Activated CD4-positive, alpha-beta T cell treated with anti-CD3 and anti-CD28 coated beads, Interleukin-2, Interleukin-6, amounts not matched to agents 100 ng/mL and 50 ng/mL, durations not matched to agents 16 hours and 8 hours (primary cell): ENCODE data around the gene TSPYL4.
A peak's percentile ranks its signal among the peaks of the same experiment; 100 is the strongest.

ENCODE experiments used
- DNase-seq: peaks from one replicate; pipeline ENCODE4 v3.0.0-alpha.2; 2020

The TSPYL4 gene

GRCh38 chr6:116221067-116221466 is 32.8 kb downstream of the TSPYL4 start:
- no peak for DNase-seq

- DNase-seq = no peak
Measured at GRCh38 chr6:116218866-116219265, 35.0 kb downstream of the TSPYL4 start.

GRCh38 chr6:116218172-116218633 is 35.7 kb downstream of the TSPYL4 start:
- no peak for DNase-seq

- peak; percentile 49 for DNase-seq
Measured at GRCh38 chr6:116217069-116217468, 36.8 kb downstream of the TSPYL4 start.

GRCh38 chr6:116215414-116215813 is 38.5 kb downstream of the TSPYL4 start:
- no peak for DNase-seq

- DNase-seq = no peak
Measured at GRCh38 chr6:116214681-116215080, 39.2 kb downstream of the TSPYL4 start.

- no peak for DNase-seq
Measured at GRCh38 chr6:116210750-116211425, 43.0 kb downstream of the TSPYL4 start.

- no peak for DNase-seq
Measured at GRCh38 chr6:116210316-116210715, 43.6 kb downstream of the TSPYL4 start.

- no peak for DNase-seq
Measured at GRCh38 chr6:116208056-116208785, 45.7 kb downstream of the TSPYL4 start.

- peak; percentile 16 for DNase-seq
Measured at GRCh38 chr6:116206231-116206903, 47.5 kb downstream of the TSPYL4 start.

GRCh38 chr6:116205281-116205680 is 48.6 kb downstream of the TSPYL4 start:
- DNase-seq = no peak

- DNase-seq = no peak
Measured at GRCh38 chr6:116201538-116201937, 52.3 kb downstream of the TSPYL4 start.

GRCh38 chr6:116200619-116201249 is 53.1 kb downstream of the TSPYL4 start:
- no peak for DNase-seq
